ENCODE results near the gene LRRC75B. TPM values are rescaled to one million over a fixed set of nuclear protein-coding genes. Genes with fewer than 3 reads are reported as not detected.
A peak's percentile ranks its signal among the peaks of the same experiment; 100 is the strongest.

LRRC75B gene
- total and polyA plus RNA-seq, 9 of the 15 experiments (the other 6 are each of a cell fraction or from before 2014, with no cell fraction given) = 0.10 to 2.8 (median 1.0) TPM; not detected in 1

DNA sequence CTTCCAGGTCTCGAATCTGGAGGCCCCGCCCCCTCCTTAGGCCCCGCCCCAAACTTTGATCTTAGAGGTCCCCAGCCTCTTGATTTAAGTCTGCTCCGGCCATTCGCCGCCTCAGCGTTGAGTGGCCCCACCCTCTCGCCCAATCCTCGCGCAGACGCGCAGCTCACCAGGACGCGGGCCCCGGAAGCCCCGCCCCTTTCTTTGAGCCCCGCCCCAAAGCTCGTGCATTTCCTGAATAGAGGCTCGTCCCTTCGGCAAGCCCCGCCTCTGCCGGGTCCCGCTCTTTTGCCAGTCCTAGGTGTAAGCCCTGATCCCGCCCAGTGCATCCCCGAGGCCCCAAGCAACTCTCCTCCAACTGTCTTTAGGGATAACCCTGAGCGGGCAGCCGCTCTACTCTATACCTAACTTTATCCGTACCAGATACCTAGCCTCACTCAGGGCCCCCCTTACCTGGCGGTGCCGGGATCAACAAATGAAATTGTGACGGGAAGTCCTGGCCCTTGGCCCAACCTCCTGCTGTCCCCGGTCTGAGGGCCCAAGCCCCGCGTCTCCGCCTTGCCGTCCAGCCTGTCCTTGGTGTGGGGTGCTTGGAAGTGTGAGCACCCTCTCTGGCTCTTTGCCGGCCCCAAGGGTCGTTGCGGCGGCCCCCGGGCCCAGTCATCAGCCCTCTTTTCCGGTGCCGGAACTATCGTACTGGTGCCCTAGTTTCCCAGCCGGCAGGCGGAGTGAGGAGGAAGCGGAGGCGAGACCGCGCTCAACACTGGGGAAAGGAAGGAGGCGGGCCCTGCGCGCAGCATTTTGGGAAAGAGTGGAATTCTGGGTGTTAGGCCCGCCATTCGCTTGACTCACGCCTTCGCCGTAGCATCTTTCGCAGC is 37.5 kb downstream of the LRRC75B start, which contains the start of gene SNRPD3 (continued):
- TF ChIP-seq MCM7 (IDR thresholded peaks at IDR 0.05) (no peak), ATF7 (IDR thresholded peaks at IDR 0.05) (peak; percentile 75), EP400 (IDR thresholded peaks at IDR 0.05) (peak; percentile 92), ZNF23 (CRISPR knock-in tag; IDR thresholded peaks at IDR 0.05) (no peak), TCF7 (IDR thresholded peaks at IDR 0.05; ENCODE audit: borderline replicate concordance) (no peak), POLR2G (IDR thresholded peaks at IDR 0.05; ENCODE audit: low read depth, low read length) (peak; percentile 95), TCFL5 (CRISPR knock-in tag; conservative IDR thresholded peaks at IDR 0.05) (no peak), KDM4B (IDR thresholded peaks at IDR 0.05; ENCODE audit: borderline replicate concordance in 2 of 2, low read depth in 1 of 2) (peak in 1 of 2 experiments; percentile 65; a peak in 1 of 4 replicates), MCM5 (IDR thresholded peaks at IDR 0.05; ENCODE audit: low read depth) (no peak), ZNF445 (CRISPR knock-in tag; IDR thresholded peaks at IDR 0.05; ENCODE audit: low read depth) (no peak), GABPB2 (CRISPR knock-in tag; conservative IDR thresholded peaks at IDR 0.05) (no peak), SREBF1 (IDR thresholded peaks at IDR 0.05; ENCODE audit: borderline replicate concordance, low read depth, low read length) (no peak), SIRT6 (IDR thresholded peaks at IDR 0.05; ENCODE audit: low read depth, low read length) (no peak), ELF1 (tag; IDR thresholded peaks at IDR 0.05) (peak; percentile 89), MAFK (IDR thresholded peaks at IDR 0.05; ENCODE audit: low read length) (no peak), TBP (optimal IDR thresholded peaks at IDR 0.05; ENCODE audit: low read depth, low read length) (peak; percentile 85), TOE1 (IDR thresholded peaks at IDR 0.05; ENCODE audit: borderline replicate concordance) (peak; percentile 89), TOE1 (CRISPR knock-in tag; IDR thresholded peaks at IDR 0.05; ENCODE audit: borderline replicate concordance, low read depth) (no peak), EHMT2 (IDR thresholded peaks at IDR 0.05) (no peak), HNRNPL (IDR thresholded peaks at IDR 0.05; ENCODE audit: low read depth, low read length) (no peak), SLC30A9 (CRISPR knock-in tag; IDR thresholded peaks at IDR 0.05) (no peak), ELF2 (CRISPR knock-in tag; IDR thresholded peaks at IDR 0.05) (peak; percentile 68; the same call in 1 of the 2 replicates)
- TF ChIP-seq, protein P1, sequence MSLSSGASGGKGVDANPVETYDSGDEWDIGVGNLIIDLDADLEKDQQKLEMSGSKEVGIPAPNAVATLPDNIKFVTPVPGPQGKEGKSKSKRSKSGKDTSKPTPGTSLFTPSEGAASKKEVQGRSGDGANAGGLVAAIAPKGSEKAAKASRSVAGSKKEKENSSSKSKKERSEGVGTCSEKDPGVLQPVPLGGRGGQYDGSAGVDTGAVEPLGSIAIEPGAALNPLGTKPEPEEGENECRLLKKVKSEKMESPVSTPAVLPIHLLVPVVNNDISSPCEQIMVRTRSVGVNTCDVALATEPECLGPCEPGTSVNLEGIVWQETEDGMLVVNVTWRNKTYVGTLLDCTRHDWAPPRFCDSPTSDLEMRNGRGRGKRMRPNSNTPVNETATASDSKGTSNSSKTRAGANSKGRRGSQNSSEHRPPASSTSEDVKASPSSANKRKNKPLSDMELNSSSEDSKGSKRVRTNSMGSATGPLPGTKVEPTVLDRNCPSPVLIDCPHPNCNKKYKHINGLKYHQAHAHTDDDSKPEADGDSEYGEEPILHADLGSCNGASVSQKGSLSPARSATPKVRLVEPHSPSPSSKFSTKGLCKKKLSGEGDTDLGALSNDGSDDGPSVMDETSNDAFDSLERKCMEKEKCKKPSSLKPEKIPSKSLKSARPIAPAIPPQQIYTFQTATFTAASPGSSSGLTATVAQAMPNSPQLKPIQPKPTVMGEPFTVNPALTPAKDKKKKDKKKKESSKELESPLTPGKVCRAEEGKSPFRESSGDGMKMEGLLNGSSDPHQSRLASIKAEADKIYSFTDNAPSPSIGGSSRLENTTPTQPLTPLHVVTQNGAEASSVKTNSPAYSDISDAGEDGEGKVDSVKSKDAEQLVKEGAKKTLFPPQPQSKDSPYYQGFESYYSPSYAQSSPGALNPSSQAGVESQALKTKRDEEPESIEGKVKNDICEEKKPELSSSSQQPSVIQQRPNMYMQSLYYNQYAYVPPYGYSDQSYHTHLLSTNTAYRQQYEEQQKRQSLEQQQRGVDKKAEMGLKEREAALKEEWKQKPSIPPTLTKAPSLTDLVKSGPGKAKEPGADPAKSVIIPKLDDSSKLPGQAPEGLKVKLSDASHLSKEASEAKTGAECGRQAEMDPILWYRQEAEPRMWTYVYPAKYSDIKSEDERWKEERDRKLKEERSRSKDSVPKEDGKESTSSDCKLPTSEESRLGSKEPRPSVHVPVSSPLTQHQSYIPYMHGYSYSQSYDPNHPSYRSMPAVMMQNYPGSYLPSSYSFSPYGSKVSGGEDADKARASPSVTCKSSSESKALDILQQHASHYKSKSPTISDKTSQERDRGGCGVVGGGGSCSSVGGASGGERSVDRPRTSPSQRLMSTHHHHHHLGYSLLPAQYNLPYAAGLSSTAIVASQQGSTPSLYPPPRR (CRISPR knock-in tag; IDR thresholded peaks at IDR 0.05; ENCODE audit: borderline replicate concordance) = no peak
- TF ChIP-seq, protein P2, sequence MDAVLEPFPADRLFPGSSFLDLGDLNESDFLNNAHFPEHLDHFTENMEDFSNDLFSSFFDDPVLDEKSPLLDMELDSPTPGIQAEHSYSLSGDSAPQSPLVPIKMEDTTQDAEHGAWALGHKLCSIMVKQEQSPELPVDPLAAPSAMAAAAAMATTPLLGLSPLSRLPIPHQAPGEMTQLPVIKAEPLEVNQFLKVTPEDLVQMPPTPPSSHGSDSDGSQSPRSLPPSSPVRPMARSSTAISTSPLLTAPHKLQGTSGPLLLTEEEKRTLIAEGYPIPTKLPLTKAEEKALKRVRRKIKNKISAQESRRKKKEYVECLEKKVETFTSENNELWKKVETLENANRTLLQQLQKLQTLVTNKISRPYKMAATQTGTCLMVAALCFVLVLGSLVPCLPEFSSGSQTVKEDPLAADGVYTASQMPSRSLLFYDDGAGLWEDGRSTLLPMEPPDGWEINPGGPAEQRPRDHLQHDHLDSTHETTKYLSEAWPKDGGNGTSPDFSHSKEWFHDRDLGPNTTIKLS (IDR thresholded peaks at IDR 0.05; ENCODE audit: borderline replicate concordance, low read depth) = peak; percentile 38; the same call in 1 of the 2 replicates
